ENCODE measurements around the gene COL7A1. TPM values are rescaled to one million over a fixed set of nuclear protein-coding genes. Genes with fewer than 3 reads are reported as not detected.

Gene COL7A1
- total and polyA plus RNA-seq, 2 of the 13 experiments (the other 11 are each of a cell fraction or from before 2014, with no cell fraction given): 2.7 to 11.7 TPM

DNA sequence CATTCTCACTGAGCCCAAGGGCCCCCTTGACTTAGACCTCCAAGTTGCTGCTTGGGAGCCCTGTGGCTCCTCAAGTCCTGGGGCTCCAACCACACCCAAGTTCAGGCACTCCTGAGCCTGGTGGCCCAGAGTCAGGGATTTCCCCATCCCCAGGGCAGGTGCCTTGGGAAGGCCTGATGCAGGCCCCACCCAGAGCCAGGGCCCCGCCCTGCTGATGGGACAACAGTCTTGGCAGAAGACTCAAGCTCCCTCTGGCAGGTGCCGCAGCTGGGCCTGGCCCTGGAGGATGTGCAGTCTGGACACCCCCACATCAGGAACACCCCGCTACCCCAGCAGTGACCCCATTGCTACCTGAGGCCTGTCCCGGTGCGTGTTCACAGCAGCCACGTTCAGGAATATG is 73.5 kb downstream of the COL7A1 start:
- Histone ChIP-seq H3K9me3 (ENCODE audit: low read length) (no peaks in the 10 kb centered on the region), H2AFZ (ENCODE audit: low read length) (no peak overlapping the region), H3K36me3 (replicated peaks in 1 of 2; ENCODE audit: control insufficient read depth in 1 of 2, insufficient read depth in 2 of 2, low read length in 2 of 2) (peaks cover 14 to 42% of the 10 kb centered on the region in 2 experiments), H3K9ac (ENCODE audit: insufficient read depth, low read depth, low read length) (no peak overlapping the region), H3K4me2 (ENCODE audit: low read depth, low read length) (no peak overlapping the region), H3K27me3 (ENCODE audit: control insufficient read depth in 1 of 2, insufficient read depth in 2 of 2, low read length in 2 of 2) (no peaks in the 10 kb centered on the region), H4K20me1 (ENCODE audit: insufficient read depth, low read length) (no peaks in the 10 kb centered on the region), H3K27ac (ENCODE audit: extremely low read length, insufficient read depth, low read length) (no peak overlapping the region), H3K79me2 (ENCODE audit: insufficient read depth, low read length) (no peaks in the 10 kb centered on the region), H3K4me3 (replicated peaks in 1 of 3; ENCODE audit: insufficient read depth in 1 of 3, low read depth in 2 of 3, low read length in 3 of 3) (no peak overlapping the region), H3K4me1 (ENCODE audit: insufficient read depth, low read length) (no peaks in the 10 kb centered on the region)
- DNase-seq (ENCODE audit: low spot score) (no peak), ATAC-seq (no peak), FAIRE-seq (no peak)
- intact Hi-C loops (cut with micrococcal nuclease; ENCODE audit: unreplicated experiment) (no loop called here), in situ Hi-C loops (cut with HindIII; ENCODE audit: extremely low pct_ligation_motif_present, low pct_unique_long_range_greater_than_20kb) (no loop called here)
- ChIA-PET CTCF (ENCODE audit: low intra/inter-chr PET ratio, low total read pairs) (no interaction called here), POLR2A (no interaction called here)
- TF ChIP-seq MZF1 (CRISPR knock-in tag; IDR thresholded peaks at IDR 0.05; ENCODE audit: borderline replicate concordance) (no peak), ZNF12 (CRISPR knock-in tag; IDR thresholded peaks at IDR 0.05) (no peak), SYNCRIP (IDR thresholded peaks at IDR 0.05; ENCODE audit: insufficient read depth, low read depth, low read length) (no peak), MLLT10 (CRISPR knock-in tag; IDR thresholded peaks at IDR 0.05) (no peak), ARID2 (CRISPR knock-in tag; IDR thresholded peaks at IDR 0.05; ENCODE audit: borderline replicate concordance) (no peak), ZNF441 (CRISPR knock-in tag; IDR thresholded peaks at IDR 0.05; ENCODE audit: borderline replicate concordance) (no peak)
- 90% methylated on average over 4 of the region's 6 CpGs for WGBS (ENCODE audit: low lambda C conversion rate)
- BruUV-seq (replicated peaks): no TSS peak

DNA sequence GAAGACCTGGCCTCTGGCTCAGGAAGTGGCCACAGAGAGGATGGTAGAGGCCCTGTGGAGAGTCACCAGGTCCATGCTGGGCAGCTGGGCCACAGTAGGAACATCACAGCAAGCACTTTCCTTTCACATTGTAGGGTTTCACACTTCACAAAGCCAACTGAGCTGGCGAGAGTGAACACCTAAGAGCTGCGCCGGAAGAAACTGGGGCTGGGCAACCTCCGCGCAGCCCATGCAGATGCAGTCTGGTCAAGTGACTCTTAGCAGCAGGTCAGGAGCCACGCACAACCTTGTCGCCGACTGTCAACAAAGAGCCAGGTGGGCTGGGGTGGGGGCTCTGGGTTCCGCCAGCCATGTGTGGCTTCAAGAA is 75.9 kb downstream of the COL7A1 start:
- intact Hi-C loops (cut with micrococcal nuclease; ENCODE audit: unreplicated experiment) (no loop called here), in situ Hi-C loops (cut with HindIII; ENCODE audit: extremely low pct_ligation_motif_present, low pct_unique_long_range_greater_than_20kb) (no loop called here)
- Histone ChIP-seq H2AFZ (ENCODE audit: low read length) (no peak overlapping the region), H3K27ac (ENCODE audit: extremely low read length, insufficient read depth, low read length) (no peak overlapping the region), H3K79me2 (ENCODE audit: insufficient read depth, low read length) (no peaks in the 10 kb centered on the region), H3K4me3 (replicated peaks in 1 of 3; ENCODE audit: insufficient read depth in 1 of 3, low read depth in 2 of 3, low read length in 3 of 3) (no peak overlapping the region), H3K4me1 (ENCODE audit: insufficient read depth, low read length) (no peaks in the 10 kb centered on the region), H3K36me3 (replicated peaks in 1 of 2; ENCODE audit: control insufficient read depth in 1 of 2, insufficient read depth in 2 of 2, low read length in 2 of 2) (peaks cover 12 to 33% of the 10 kb centered on the region in 2 experiments), H4K20me1 (ENCODE audit: insufficient read depth, low read length) (no peaks in the 10 kb centered on the region), H3K27me3 (ENCODE audit: control insufficient read depth in 1 of 2, insufficient read depth in 2 of 2, low read length in 2 of 2) (no peaks in the 10 kb centered on the region), H3K9me3 (ENCODE audit: low read length) (no peaks in the 10 kb centered on the region), H3K9ac (ENCODE audit: insufficient read depth, low read depth, low read length) (no peak overlapping the region), H3K4me2 (ENCODE audit: low read depth, low read length) (no peak overlapping the region)
- FAIRE-seq: no peak
- DNase-seq (ENCODE audit: low spot score): no peak
- WGBS (ENCODE audit: low lambda C conversion rate): 98% methylated on average over 6 of the region's 9 CpGs
- ATAC-seq: no peak
- ChIA-PET CTCF (ENCODE audit: low intra/inter-chr PET ratio, low total read pairs) (no interaction called here), POLR2A (no interaction called here)
- BruUV-seq (replicated peaks): no TSS peak
- TF ChIP-seq, protein P1, sequence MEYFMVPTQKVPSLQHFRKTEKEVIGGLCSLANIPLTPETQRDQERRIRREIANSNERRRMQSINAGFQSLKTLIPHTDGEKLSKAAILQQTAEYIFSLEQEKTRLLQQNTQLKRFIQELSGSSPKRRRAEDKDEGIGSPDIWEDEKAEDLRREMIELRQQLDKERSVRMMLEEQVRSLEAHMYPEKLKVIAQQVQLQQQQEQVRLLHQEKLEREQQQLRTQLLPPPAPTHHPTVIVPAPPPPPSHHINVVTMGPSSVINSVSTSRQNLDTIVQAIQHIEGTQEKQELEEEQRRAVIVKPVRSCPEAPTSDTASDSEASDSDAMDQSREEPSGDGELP (IDR thresholded peaks at IDR 0.05; ENCODE audit: borderline replicate concordance, low read depth): no peak
- TF ChIP-seq, protein P2, sequence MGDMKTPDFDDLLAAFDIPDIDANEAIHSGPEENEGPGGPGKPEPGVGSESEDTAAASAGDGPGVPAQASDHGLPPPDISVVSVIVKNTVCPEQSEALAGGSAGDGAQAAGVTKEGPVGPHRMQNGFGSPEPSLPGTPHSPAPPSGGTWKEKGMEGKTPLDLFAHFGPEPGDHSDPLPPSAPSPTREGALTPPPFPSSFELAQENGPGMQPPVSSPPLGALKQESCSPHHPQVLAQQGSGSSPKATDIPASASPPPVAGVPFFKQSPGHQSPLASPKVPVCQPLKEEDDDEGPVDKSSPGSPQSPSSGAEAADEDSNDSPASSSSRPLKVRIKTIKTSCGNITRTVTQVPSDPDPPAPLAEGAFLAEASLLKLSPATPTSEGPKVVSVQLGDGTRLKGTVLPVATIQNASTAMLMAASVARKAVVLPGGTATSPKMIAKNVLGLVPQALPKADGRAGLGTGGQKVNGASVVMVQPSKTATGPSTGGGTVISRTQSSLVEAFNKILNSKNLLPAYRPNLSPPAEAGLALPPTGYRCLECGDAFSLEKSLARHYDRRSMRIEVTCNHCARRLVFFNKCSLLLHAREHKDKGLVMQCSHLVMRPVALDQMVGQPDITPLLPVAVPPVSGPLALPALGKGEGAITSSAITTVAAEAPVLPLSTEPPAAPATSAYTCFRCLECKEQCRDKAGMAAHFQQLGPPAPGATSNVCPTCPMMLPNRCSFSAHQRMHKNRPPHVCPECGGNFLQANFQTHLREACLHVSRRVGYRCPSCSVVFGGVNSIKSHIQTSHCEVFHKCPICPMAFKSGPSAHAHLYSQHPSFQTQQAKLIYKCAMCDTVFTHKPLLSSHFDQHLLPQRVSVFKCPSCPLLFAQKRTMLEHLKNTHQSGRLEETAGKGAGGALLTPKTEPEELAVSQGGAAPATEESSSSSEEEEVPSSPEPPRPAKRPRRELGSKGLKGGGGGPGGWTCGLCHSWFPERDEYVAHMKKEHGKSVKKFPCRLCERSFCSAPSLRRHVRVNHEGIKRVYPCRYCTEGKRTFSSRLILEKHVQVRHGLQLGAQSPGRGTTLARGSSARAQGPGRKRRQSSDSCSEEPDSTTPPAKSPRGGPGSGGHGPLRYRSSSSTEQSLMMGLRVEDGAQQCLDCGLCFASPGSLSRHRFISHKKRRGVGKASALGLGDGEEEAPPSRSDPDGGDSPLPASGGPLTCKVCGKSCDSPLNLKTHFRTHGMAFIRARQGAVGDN (CRISPR knock-in tag; IDR thresholded peaks at IDR 0.05): peak; percentile 12; the same call in 1 of the 2 replicates

Measured in HepG2 (cell line).